ENCODE data around the gene MAPT. TPM values are rescaled to one million over a fixed set of nuclear protein-coding genes. Genes with fewer than 3 reads are reported as not detected.
"Not testable (repeated sequence)": the region's sequence is repeated elsewhere in the genome, so short reads cannot be mapped to it uniquely, and the experiment has no call there.

The MAPT gene
- total RNA-seq, 1 donor from 2014 or later = 0.28 TPM

- Mint-ChIP-seq H3K4me1 (ENCODE audit: unreplicated experiment) (no peaks in the 10 kb centered on the region), H3K36me3 (ENCODE audit: low read depth, unreplicated experiment) (no peaks in the 10 kb centered on the region), H3K27ac (ENCODE audit: unreplicated experiment) (no peak overlapping the region)
These were observed 36.2 kb upstream of the MAPT start for GRCh38 chr17:45857977-45858708.

GRCh38 chr17:45861165-45861564 is 33.2 kb upstream of the MAPT start:
- TF ChIP-seq CTCF (IDR thresholded peaks at IDR 0.05; ENCODE audit: unreplicated experiment) = no peak
- no peak for DNase-seq (ENCODE audit: low spot score)
- Mint-ChIP-seq H3K9me3 (ENCODE audit: unreplicated experiment) (no peaks in the 10 kb centered on the region), H3K4me3 (ENCODE audit: unreplicated experiment) (no peak overlapping the region), H3K4me1 (ENCODE audit: unreplicated experiment) (peaks cover 12% of the 10 kb centered on the region), H3K27me3 (ENCODE audit: unreplicated experiment) (peaks cover 2% of the 10 kb centered on the region), H3K27ac (ENCODE audit: unreplicated experiment) (no peak overlapping the region), H3K36me3 (ENCODE audit: low read depth, unreplicated experiment) (no peaks in the 10 kb centered on the region)

More at GRCh38 chr17:45857977-45858708, 36.2 kb upstream of the MAPT start:
- no peak for TF ChIP-seq CTCF (IDR thresholded peaks at IDR 0.05; ENCODE audit: unreplicated experiment)
- peak; percentile 66 for DNase-seq (ENCODE audit: low spot score)
- H3K27me3 Mint-ChIP-seq (ENCODE audit: unreplicated experiment) = peaks cover 2% of the 10 kb centered on the region
- no peak overlapping the region for H3K4me3 Mint-ChIP-seq (ENCODE audit: unreplicated experiment)
- H3K9me3 Mint-ChIP-seq (ENCODE audit: unreplicated experiment) = no peaks in the 10 kb centered on the region

GRCh38 chr17:45862127-45862526 is 32.2 kb upstream of the MAPT start:
- not testable (repeated sequence) for H3K9me3 Mint-ChIP-seq (ENCODE audit: unreplicated experiment); H3K36me3 Mint-ChIP-seq (ENCODE audit: low read depth, unreplicated experiment); DNase-seq (ENCODE audit: low spot score); H3K4me3 Mint-ChIP-seq (ENCODE audit: unreplicated experiment); H3K27me3 Mint-ChIP-seq (ENCODE audit: unreplicated experiment); H3K27ac Mint-ChIP-seq (ENCODE audit: unreplicated experiment)
- peaks cover 12% of the 10 kb centered on the region for H3K4me1 Mint-ChIP-seq (ENCODE audit: unreplicated experiment)

- Mint-ChIP-seq H3K4me1 (ENCODE audit: unreplicated experiment) (peaks cover 12% of the 10 kb centered on the region), H3K36me3 (ENCODE audit: low read depth, unreplicated experiment) (no peaks in the 10 kb centered on the region), H3K9me3 (ENCODE audit: unreplicated experiment) (no peaks in the 10 kb centered on the region), H3K4me3 (ENCODE audit: unreplicated experiment) (no peak overlapping the region), H3K27ac (ENCODE audit: unreplicated experiment) (no peak overlapping the region), H3K27me3 (ENCODE audit: unreplicated experiment) (no peaks in the 10 kb centered on the region)
- DNase-seq (ENCODE audit: low spot score) = no peak
- TF ChIP-seq CTCF (IDR thresholded peaks at IDR 0.05; ENCODE audit: unreplicated experiment) = no peak
These were observed 30.3 kb upstream of the MAPT start for GRCh38 chr17:45863857-45864654.

- TF ChIP-seq CTCF (IDR thresholded peaks at IDR 0.05; ENCODE audit: unreplicated experiment) = no peak
- Mint-ChIP-seq H3K27me3 (ENCODE audit: unreplicated experiment) (peaks cover 2% of the 10 kb centered on the region), H3K4me1 (ENCODE audit: unreplicated experiment) (peaks cover 21% of the 10 kb centered on the region), H3K27ac (ENCODE audit: unreplicated experiment) (no peak overlapping the region), H3K4me3 (ENCODE audit: unreplicated experiment) (no peak overlapping the region), H3K9me3 (ENCODE audit: unreplicated experiment) (no peaks in the 10 kb centered on the region), H3K36me3 (ENCODE audit: low read depth, unreplicated experiment) (no peaks in the 10 kb centered on the region)
- no peak for DNase-seq (ENCODE audit: low spot score)
These were observed 27.2 kb upstream of the MAPT start for GRCh38 chr17:45867171-45867570.
